Fibroblast of lung (primary cell): Measurements from ENCODE around the gene UQCC2. TPM values are rescaled to one million over a fixed set of nuclear protein-coding genes. Genes with fewer than 3 reads are reported as not detected.
A peak's percentile ranks its signal among the peaks of the same experiment; 100 is the strongest.

ENCODE experiments used
- DNase-seq, 2 donors: peaks; one replicate each; pipeline versions ENCODE4 v3.0.0 to v3.0.0-alpha.2; 2010; ENCODE audit warnings: low read depth in 2 of 2
- H2AFZ ChIP-seq: 2 replicates; pipeline ENCODE4 v1.5.1; 2012; ENCODE audit warnings: low read length, control low read depth, inconsistent platforms
- H3K27ac ChIP-seq: 2 replicates; pipeline ENCODE4 v1.5.1; 2011; ENCODE audit warnings: low read length, control low read depth; ENCODE audit not compliant: insufficient read depth
- H3K27me3 ChIP-seq: 2 replicates; pipeline ENCODE4 v1.5.1; 2011; ENCODE audit warnings: mild to moderate bottlenecking, low read length; ENCODE audit not compliant: control insufficient read depth, insufficient read depth
- H3K36me3 ChIP-seq: 2 replicates; pipeline ENCODE4 v1.5.1; 2011; ENCODE audit warnings: low read length; ENCODE audit not compliant: control insufficient read depth, insufficient read depth
- H3K4me1 ChIP-seq: 2 replicates; pipeline ENCODE4 v1.5.1; 2011; ENCODE audit warnings: low read length; ENCODE audit not compliant: control insufficient read depth, insufficient read depth; ENCODE audit errors: extremely low read depth
- H3K4me2 ChIP-seq: 2 replicates; pipeline ENCODE4 v1.5.1; 2011; ENCODE audit warnings: low read length, control low read depth; ENCODE audit not compliant: insufficient read depth; ENCODE audit errors: extremely low read depth
- H3K4me3 ChIP-seq, 4 experiments: fragments of 200-600 bp in 1 of 4; sonication (generic) in 1 of 4; replicated peaks in 1 of 4; 2 replicates each; pipeline ENCODE4 v1.5.1; 2011 to 2016; ENCODE audit warnings: low read length in 4 of 4, low read depth in 3 of 4, mild to moderate bottlenecking in 3 of 4, control low read depth in 2 of 4, inconsistent platforms in 1 of 4, mixed read lengths in 1 of 4; ENCODE audit not compliant: insufficient read depth in 1 of 4; ENCODE audit errors: control extremely low read depth in 1 of 4
- H3K79me2 ChIP-seq: 2 replicates; pipeline ENCODE4 v1.5.1; 2012; ENCODE audit warnings: mild to moderate bottlenecking, low read length, inconsistent platforms; ENCODE audit not compliant: control insufficient read depth, insufficient read depth
- H3K9ac ChIP-seq: 2 replicates; pipeline ENCODE4 v1.5.1; 2011; ENCODE audit warnings: mild to moderate bottlenecking, low read length, control low read depth; ENCODE audit not compliant: insufficient read depth
- H3K9me3 ChIP-seq: 2 replicates; pipeline ENCODE4 v1.5.1; 2012; ENCODE audit warnings: low read depth, low read length; ENCODE audit not compliant: control insufficient read depth, insufficient read depth
- H4K20me1 ChIP-seq: 2 replicates; pipeline ENCODE4 v1.5.1; 2011; ENCODE audit warnings: low read length; ENCODE audit not compliant: control insufficient read depth, insufficient read depth; ENCODE audit errors: extremely low read depth
- CTCF ChIP-seq, 2 donors: IDR thresholded peaks in 1 of 2; conservative IDR thresholded peaks in 1 of 2; 1 replicate in 1 of 2; 2 replicates in 1 of 2; pipeline ENCODE4 v1.5.1; 2011 to 2012; ENCODE audit warnings: low read length in 2 of 2, control low read depth in 1 of 2, inconsistent platforms in 1 of 2, low read depth in 1 of 2, mild to moderate bottlenecking in 1 of 2
- EZH2 ChIP-seq: IDR thresholded peaks from 2 replicates; pipeline ENCODE4 v1.5.1; 2012; ENCODE audit warnings: low read length, control low read depth, mild to moderate bottlenecking; ENCODE audit errors: missing control alignments
- polyA plus RNA-seq, 2 donors: library from polyadenylated mRNA; depleted of rRNA in 1 of 2; stranded (reverse) in 1 of 2; unstranded in 1 of 2; fragments of >200 nt; gene quantifications; 2 replicates each; pipeline ENCODE4 v1.2.1, GENCODE V29; 2011 to 2012; ENCODE audit warnings: missing spikeins in 1 of 2
- total RNA-seq: library from RNA; depleted of rRNA; stranded (reverse); fragments of >200 nt; gene quantifications from 2 replicates; pipeline ENCODE4 v1.2.1, GENCODE V29; 2014

UQCC2 gene
- total and polyA plus RNA-seq, 2 donors (not counting 1 experiment from before 2014, with no cell fraction given): 33.8 to 36.5 TPM

- no peak overlapping the region for H3K27ac ChIP-seq
- H3K79me2 ChIP-seq: no peaks in the 10 kb centered on the region
- peaks cover 22% of the 10 kb centered on the region for H3K4me1 ChIP-seq
- no peaks in the 10 kb centered on the region for H3K27me3 ChIP-seq
- H2AFZ ChIP-seq: no peak overlapping the region
- no peak overlapping the region for H3K4me3 ChIP-seq
- no peak for DNase-seq
- no peak overlapping the region for H3K4me2 ChIP-seq
- H4K20me1 ChIP-seq: no peaks in the 10 kb centered on the region
- H3K36me3 ChIP-seq: no peaks in the 10 kb centered on the region
- H3K9me3 ChIP-seq: no peaks in the 10 kb centered on the region
- TF ChIP-seq CTCF (conservative IDR thresholded peaks at IDR 0.05 in 1 of 2, IDR thresholded peaks at IDR 0.05 in 1 of 2; ENCODE audit: low read depth in 1 of 2, low read length in 2 of 2) (no peak), EZH2 (no peak)
- no peak overlapping the region for H3K9ac ChIP-seq
Measured at GRCh38 chr6:33748841-33749240, 37.3 kb upstream of the UQCC2 start.

- Histone ChIP-seq H3K27me3 (peaks cover 2% of the 10 kb centered on the region), H3K9ac (no peak overlapping the region), H3K4me1 (peaks cover 22% of the 10 kb centered on the region), H3K4me2 (no peak overlapping the region), H3K79me2 (no peaks in the 10 kb centered on the region), H3K9me3 (no peaks in the 10 kb centered on the region), H4K20me1 (no peaks in the 10 kb centered on the region), H3K27ac (no peak overlapping the region), H2AFZ (no peak overlapping the region), H3K4me3 (no peak overlapping the region), H3K36me3 (no peaks in the 10 kb centered on the region)
- TF ChIP-seq EZH2 (no peak), CTCF (conservative IDR thresholded peaks at IDR 0.05 in 1 of 2, IDR thresholded peaks at IDR 0.05 in 1 of 2; ENCODE audit: low read depth in 1 of 2, low read length in 2 of 2) (no peak)
- DNase-seq: no peak
Measured at GRCh38 chr6:33747823-33748222, 36.3 kb upstream of the UQCC2 start.

GRCh38 chr6:33746651-33747100, 35.2 kb upstream of the UQCC2 start, which contains the start of gene IP6K3:
IP6K3 (minus strand) TSS chr6:33746905; CDS start chr6:33735476, 11,429 bp downstream.
- peak in 1 of 2 donors; percentile 66 for DNase-seq
- H3K79me2 ChIP-seq: no peaks in the 10 kb centered on the region
- no peaks in the 10 kb centered on the region for H3K36me3 ChIP-seq
- peak within 1 kb of the TSS; percentile 20 for H3K27ac ChIP-seq
- TF ChIP-seq CTCF (conservative IDR thresholded peaks at IDR 0.05 in 1 of 2, IDR thresholded peaks at IDR 0.05 in 1 of 2; ENCODE audit: low read depth in 1 of 2, low read length in 2 of 2) (no peak), EZH2 (no peak)
- no peaks in the 10 kb centered on the region for H3K9me3 ChIP-seq
- peak within 1 kb of the TSS; percentile 44 for H2AFZ ChIP-seq
- peaks cover 11% of the 10 kb centered on the region for H3K27me3 ChIP-seq
- peak within 1 kb of the TSS; percentile 71 for H3K4me2 ChIP-seq
- H3K4me1 ChIP-seq: peaks cover 21% of the 10 kb centered on the region
- no peaks in the 10 kb centered on the region for H4K20me1 ChIP-seq
- peak within 1 kb of the TSS in 2 of 4 experiments; percentile 54 to 61 for H3K4me3 ChIP-seq
- H3K9ac ChIP-seq: peak within 1 kb of the TSS; percentile 23
